ENCODE measurements around the gene DPP4. TPM values are rescaled to one million over a fixed set of nuclear protein-coding genes. Genes with fewer than 3 reads are reported as not detected.

DPP4 gene
- total and polyA plus RNA-seq, 2 donors (not counting 3 experiments of a cell fraction or from before 2014, with no cell fraction given): 0.84 to 6.2 TPM

DNA sequence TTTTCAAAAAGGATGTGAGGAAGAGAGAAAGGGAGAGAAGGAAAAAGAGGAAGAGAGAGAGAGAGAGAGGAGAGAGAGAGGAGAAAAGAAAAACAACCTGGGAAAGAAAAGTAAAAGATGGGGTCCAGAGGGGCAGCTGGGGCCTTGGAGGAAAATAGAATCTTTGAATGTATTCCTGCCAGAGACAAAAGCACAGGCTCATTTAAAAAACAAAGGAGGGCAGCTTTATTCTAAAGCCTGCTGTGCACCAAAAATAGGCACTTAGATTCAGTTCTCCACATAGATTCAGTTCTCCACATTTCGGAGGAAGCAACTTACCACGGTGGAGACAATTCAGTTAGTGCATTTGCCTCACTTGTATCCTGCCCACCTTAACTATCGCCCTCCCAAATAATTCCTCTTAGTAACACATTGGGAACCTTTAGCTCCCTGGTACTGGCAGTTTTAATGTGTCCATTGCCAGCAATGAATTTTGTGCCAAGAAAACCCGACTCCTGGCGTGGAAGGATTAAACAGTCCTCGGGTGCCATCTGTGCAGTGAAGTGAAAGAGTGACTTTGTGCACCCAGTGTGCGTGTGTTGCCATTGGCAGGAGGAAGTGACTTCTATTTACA lies 71.3 kb downstream of the DPP4 start:
- Histone ChIP-seq H3K9me3 (replicated peaks; ENCODE audit: control insufficient read depth, insufficient read depth, low read length) (no peaks in the 10 kb centered on the region), H3K36me3 (ENCODE audit: control insufficient read depth in 2 of 2, extremely low read depth in 1 of 2, insufficient read depth in 2 of 2, low read length in 2 of 2) (no peaks in the 10 kb centered on the region), H3K4me1 (ENCODE audit: control insufficient read depth, extremely low read depth, insufficient read depth, low read length) (peaks cover 2% of the 10 kb centered on the region), H3K27me3 (ENCODE audit: control insufficient read depth in 2 of 2, insufficient read depth in 2 of 2, low read length in 2 of 2) (no peaks in the 10 kb centered on the region), H3K9me1 (replicated peaks; ENCODE audit: control insufficient read depth, extremely low read depth, insufficient read depth, low read length) (no peaks in the 10 kb centered on the region), H3K79me2 (ENCODE audit: control insufficient read depth, insufficient read depth, low read length) (no peaks in the 10 kb centered on the region), H3K27ac (ENCODE audit: insufficient read depth, low read depth, low read length) (no peak overlapping the region), H3K4me3 (replicated peaks in 1 of 3; ENCODE audit: insufficient read depth in 1 of 3, low read depth in 1 of 3, low read length in 3 of 3) (no peak overlapping the region), H3K4me2 (ENCODE audit: insufficient read depth, low read length) (no peak overlapping the region), H2AFZ (ENCODE audit: low read depth, low read length) (no peak overlapping the region), H3K9ac (replicated peaks; ENCODE audit: extremely low read depth, insufficient read depth, low read length) (no peak overlapping the region), H4K20me1 (replicated peaks; ENCODE audit: control insufficient read depth, extremely low read depth, insufficient read depth, low read length) (no peaks in the 10 kb centered on the region)
- ChIA-PET CTCF (no interaction called here), POLR2A (no interaction called here)
- FAIRE-seq: no peak
- BruUV-seq (replicated peaks): no TSS peak
- TF ChIP-seq JUN (IDR thresholded peaks at IDR 0.05; ENCODE audit: borderline replicate concordance, insufficient read depth, insufficient read length, low read depth) (no peak), GATA2 (IDR thresholded peaks at IDR 0.05; ENCODE audit: insufficient read depth, insufficient read length, low read depth, low read length) (no peak), POLR2A (IDR thresholded peaks at IDR 0.05; ENCODE audit: low read depth, low read length) (no peak), MYC (IDR thresholded peaks at IDR 0.05; ENCODE audit: low read depth, low read length) (no peak), POLR2AphosphoS5 (IDR thresholded peaks at IDR 0.05; ENCODE audit: insufficient read depth, low read depth, low read length) (no peak), FOS (IDR thresholded peaks at IDR 0.05; ENCODE audit: borderline replicate concordance, insufficient read depth, low read length) (no peak)
- TF ChIP-seq, protein P1, sequence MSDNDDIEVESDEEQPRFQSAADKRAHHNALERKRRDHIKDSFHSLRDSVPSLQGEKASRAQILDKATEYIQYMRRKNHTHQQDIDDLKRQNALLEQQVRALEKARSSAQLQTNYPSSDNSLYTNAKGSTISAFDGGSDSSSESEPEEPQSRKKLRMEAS (IDR thresholded peaks at IDR 0.05; ENCODE audit: insufficient read depth, insufficient read length): no peak
- TF ChIP-seq, protein P2, sequence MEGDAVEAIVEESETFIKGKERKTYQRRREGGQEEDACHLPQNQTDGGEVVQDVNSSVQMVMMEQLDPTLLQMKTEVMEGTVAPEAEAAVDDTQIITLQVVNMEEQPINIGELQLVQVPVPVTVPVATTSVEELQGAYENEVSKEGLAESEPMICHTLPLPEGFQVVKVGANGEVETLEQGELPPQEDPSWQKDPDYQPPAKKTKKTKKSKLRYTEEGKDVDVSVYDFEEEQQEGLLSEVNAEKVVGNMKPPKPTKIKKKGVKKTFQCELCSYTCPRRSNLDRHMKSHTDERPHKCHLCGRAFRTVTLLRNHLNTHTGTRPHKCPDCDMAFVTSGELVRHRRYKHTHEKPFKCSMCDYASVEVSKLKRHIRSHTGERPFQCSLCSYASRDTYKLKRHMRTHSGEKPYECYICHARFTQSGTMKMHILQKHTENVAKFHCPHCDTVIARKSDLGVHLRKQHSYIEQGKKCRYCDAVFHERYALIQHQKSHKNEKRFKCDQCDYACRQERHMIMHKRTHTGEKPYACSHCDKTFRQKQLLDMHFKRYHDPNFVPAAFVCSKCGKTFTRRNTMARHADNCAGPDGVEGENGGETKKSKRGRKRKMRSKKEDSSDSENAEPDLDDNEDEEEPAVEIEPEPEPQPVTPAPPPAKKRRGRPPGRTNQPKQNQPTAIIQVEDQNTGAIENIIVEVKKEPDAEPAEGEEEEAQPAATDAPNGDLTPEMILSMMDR (IDR thresholded peaks at IDR 0.05; ENCODE audit: extremely low read depth in 1 of 2, insufficient read depth in 1 of 2, low read depth in 1 of 2, low read length in 2 of 2): no peak
- no peak for DNase-seq (ENCODE audit: low read depth, low spot score)
- intact Hi-C loops (cut with micrococcal nuclease): no loop called here
- dilution Hi-C loops (cut with MboI; ENCODE audit: extremely low pct_ligation_motif_present, low sequenced_read_pairs): no loop called here
